BE2C (cell line): Measurements from ENCODE around the gene IFITM10.

Experiments used
- DNase-seq: peaks from one replicate; pipeline ENCODE4 v3.0.0-alpha.2; 2020
- H3K27me3 ChIP-seq: fragments of 250-450 bp; sonication (Bioruptor Pico); 2 replicates; pipeline ENCODE4 v1.5.1; 2020; ENCODE audit warnings: mild to moderate bottlenecking
- H3K36me3 ChIP-seq: fragments of 250-450 bp; sonication (Bioruptor Pico); 2 replicates; pipeline ENCODE4 v1.5.1; 2020; ENCODE audit warnings: mild to moderate bottlenecking
- H3K4me1 ChIP-seq: fragments of 250-450 bp; sonication (Bioruptor Pico); 2 replicates; pipeline ENCODE4 v1.5.1; 2020
- H3K4me3 ChIP-seq: 2 replicates; pipeline ENCODE4 v1.5.1; 2011; ENCODE audit warnings: low read depth, low read length
- H3K9me3 ChIP-seq: fragments of 250-450 bp; sonication (Bioruptor Pico); 2 replicates; pipeline ENCODE4 v1.5.1; 2020
- TF ChIP-seq, protein P1 (sequence below): IDR thresholded peaks from 2 replicates; pipeline ENCODE4 v1.5.1; 2012; ENCODE audit warnings: mild to moderate bottlenecking, low read depth, low read length

IFITM10 gene

GRCh38 chr11:1727861-1728260 lies 22.5 kb downstream of the IFITM10 start:
- Histone ChIP-seq H3K4me1 (no peaks in the 10 kb centered on the region), H3K9me3 (no peaks in the 10 kb centered on the region), H3K27me3 (peaks cover 38% of the 10 kb centered on the region), H3K36me3 (no peaks in the 10 kb centered on the region), H3K4me3 (no peak overlapping the region)
- DNase-seq: no peak
- TF ChIP-seq, protein P1, sequence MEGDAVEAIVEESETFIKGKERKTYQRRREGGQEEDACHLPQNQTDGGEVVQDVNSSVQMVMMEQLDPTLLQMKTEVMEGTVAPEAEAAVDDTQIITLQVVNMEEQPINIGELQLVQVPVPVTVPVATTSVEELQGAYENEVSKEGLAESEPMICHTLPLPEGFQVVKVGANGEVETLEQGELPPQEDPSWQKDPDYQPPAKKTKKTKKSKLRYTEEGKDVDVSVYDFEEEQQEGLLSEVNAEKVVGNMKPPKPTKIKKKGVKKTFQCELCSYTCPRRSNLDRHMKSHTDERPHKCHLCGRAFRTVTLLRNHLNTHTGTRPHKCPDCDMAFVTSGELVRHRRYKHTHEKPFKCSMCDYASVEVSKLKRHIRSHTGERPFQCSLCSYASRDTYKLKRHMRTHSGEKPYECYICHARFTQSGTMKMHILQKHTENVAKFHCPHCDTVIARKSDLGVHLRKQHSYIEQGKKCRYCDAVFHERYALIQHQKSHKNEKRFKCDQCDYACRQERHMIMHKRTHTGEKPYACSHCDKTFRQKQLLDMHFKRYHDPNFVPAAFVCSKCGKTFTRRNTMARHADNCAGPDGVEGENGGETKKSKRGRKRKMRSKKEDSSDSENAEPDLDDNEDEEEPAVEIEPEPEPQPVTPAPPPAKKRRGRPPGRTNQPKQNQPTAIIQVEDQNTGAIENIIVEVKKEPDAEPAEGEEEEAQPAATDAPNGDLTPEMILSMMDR: no peak

- no peak for DNase-seq
- TF ChIP-seq, protein P1: no peak
Observed at GRCh38 chr11:1727096-1727690, 23.2 kb downstream of the IFITM10 start.

GRCh38 chr11:1719781-1720180 lies 30.6 kb downstream of the IFITM10 start:
- peaks cover 25% of the 10 kb centered on the region for H3K27me3 ChIP-seq
- H3K4me1 ChIP-seq: no peaks in the 10 kb centered on the region
- TF ChIP-seq, protein P1: no peak
- H3K9me3 ChIP-seq: no peaks in the 10 kb centered on the region
- no peak for DNase-seq
- H3K36me3 ChIP-seq: no peaks in the 10 kb centered on the region
- no peak overlapping the region for H3K4me3 ChIP-seq

More at GRCh38 chr11:1727096-1727690, 23.2 kb downstream of the IFITM10 start:
- Histone ChIP-seq H3K9me3 (no peaks in the 10 kb centered on the region), H3K4me1 (no peaks in the 10 kb centered on the region), H3K4me3 (no peak overlapping the region), H3K27me3 (peaks cover 41% of the 10 kb centered on the region), H3K36me3 (no peaks in the 10 kb centered on the region)

- TF ChIP-seq, protein P1: no peak
- H3K27me3 ChIP-seq: peaks cover 17% of the 10 kb centered on the region
Observed at GRCh38 chr11:1718326-1718725, 32.1 kb downstream of the IFITM10 start.

DNA sequence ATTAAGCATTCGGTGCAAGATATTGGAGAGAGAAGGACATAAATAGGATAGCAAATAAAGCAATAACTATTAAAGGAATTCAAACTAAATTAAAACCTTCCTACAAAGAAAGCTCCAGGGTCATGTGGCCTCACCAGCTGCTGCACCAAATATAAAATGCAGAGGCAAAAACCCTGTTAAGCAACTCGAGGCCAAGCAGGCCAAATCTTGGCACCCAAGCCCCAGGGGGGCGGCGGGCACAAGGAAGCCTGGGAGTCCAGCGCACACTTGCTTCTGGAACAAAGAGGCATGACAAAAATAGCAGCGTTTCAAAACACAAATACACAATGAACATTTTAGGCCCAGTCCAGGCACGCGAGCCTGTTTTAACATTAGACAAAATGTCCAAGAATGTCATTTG lies 32.6 kb downstream of the IFITM10 start:
- Histone ChIP-seq H3K36me3 (no peaks in the 10 kb centered on the region), H3K4me1 (no peaks in the 10 kb centered on the region), H3K9me3 (no peaks in the 10 kb centered on the region), H3K27me3 (peaks cover 12% of the 10 kb centered on the region), H3K4me3 (no peak overlapping the region)
- TF ChIP-seq, protein P1: no peak
- no peak for DNase-seq

More at GRCh38 chr11:1718326-1718725, 32.1 kb downstream of the IFITM10 start:
- Histone ChIP-seq H3K4me1 (no peaks in the 10 kb centered on the region), H3K9me3 (no peaks in the 10 kb centered on the region), H3K36me3 (no peaks in the 10 kb centered on the region), H3K4me3 (no peak overlapping the region)
- no peak for DNase-seq

GRCh38 chr11:1714908-1715885 lies 35.2 kb downstream of the IFITM10 start:
- H3K4me3 ChIP-seq: no peak overlapping the region
- peaks cover 14% of the 10 kb centered on the region for H3K27me3 ChIP-seq
- no peaks in the 10 kb centered on the region for H3K9me3 ChIP-seq
- TF ChIP-seq, protein P1: no peak
- no peaks in the 10 kb centered on the region for H3K36me3 ChIP-seq
- H3K4me1 ChIP-seq: no peaks in the 10 kb centered on the region
- DNase-seq: no peak
